Heart right ventricle (tissue), 16 donors: ENCODE data around the gene RGS19. TPM values are rescaled to one million over a fixed set of nuclear protein-coding genes. Genes with fewer than 3 reads are reported as not detected.

ENCODE experiments used
- ATAC-seq, 8 donors: fragments of 200-7000 bp; cut with Tn5 transposase; one replicate each; pipeline ENCODE4 v1.9.1; 2020; ENCODE audit warnings: mild to moderate bottlenecking in 8 of 8, moderate library complexity in 8 of 8, moderate number of reproducible peaks in 1 of 8
- DNase-seq, 2 donors: peaks; one replicate each; pipeline ENCODE4 v3.0.0-alpha.2; 2020
- H3K27ac ChIP-seq, 10 donors: fragments of 200-600 bp; sonication (generic) in 2 of 10; one replicate each; pipeline versions ENCODE4 v1.5.0 to v1.8.0; 2020 to 2022; ENCODE audit warnings: mild to moderate bottlenecking in 3 of 10
- H3K27me3 ChIP-seq, 7 donors: fragments of 200-600 bp; one replicate each; pipeline ENCODE4 v1.8.0; 2021 to 2022; ENCODE audit warnings: mild to moderate bottlenecking in 2 of 7
- H3K36me3 ChIP-seq, 9 donors: fragments of 200-600 bp; sonication (generic) in 1 of 9; one replicate each; pipeline versions ENCODE4 v1.5.0 to v1.8.0; 2020 to 2022; ENCODE audit warnings: mild to moderate bottlenecking in 2 of 9
- H3K4me1 ChIP-seq, 9 donors: fragments of 200-600 bp; sonication (generic) in 1 of 9; one replicate each; pipeline versions ENCODE4 v1.5.0 to v1.8.0; 2020 to 2022; ENCODE audit warnings: mild to moderate bottlenecking in 4 of 9
- H3K4me3 ChIP-seq, 10 donors: fragments of 200-600 bp; sonication (generic) in 2 of 10; one replicate each; pipeline versions ENCODE4 v1.5.0 to v1.8.0; 2020 to 2022; ENCODE audit warnings: mild to moderate bottlenecking in 7 of 10, moderate library complexity in 2 of 10
- H3K9me3 ChIP-seq, 11 donors: fragments of 200-600 bp in 10 of 11; sonication (generic) in 2 of 11; one replicate each; pipeline versions ENCODE4 v1.5.0 to v1.8.0; 2013 to 2022; ENCODE audit warnings: mild to moderate bottlenecking in 2 of 11, control low read depth in 1 of 11, moderate library complexity in 1 of 11
- WGBS, 2 donors: extraction: QIAGEN DNeasy Blood & Tissue Kit; methylation state at CpG; one replicate each; pipeline ENCODE4 v1.1.7; 2013; ENCODE audit warnings: inconsistent platforms in 1 of 2; 5-methylcytosine and 5-hydroxymethylcytosine counted together
- intact Hi-C, 10 donors: fragments of 100-400 bp; cut with DNase I; formaldehyde crosslinking; loops; one replicate each; pipeline versions ENCODE4 v1.11.1 to v1.14.2; 2022
- polyA plus RNA-seq, 2 donors: library from polyadenylated mRNA; stranded (reverse); fragments of 200-250 nt; gene quantifications; one replicate each; pipeline ENCODE4 v1.2.3, GENCODE V29; 2013
- total RNA-seq, 10 donors: library from RNA; stranded (reverse); fragmentation: NEBNext Ultra II Directional in 3 of 10; extraction: Animal tissue kit (Norgen Biotek cat#: 25700) in 3 of 10; gene quantifications; one replicate each; pipeline versions ENCODE4 v1.2.1 to v1.2.4, GENCODE V29; 2021 to 2023
- TF ChIP-seq, protein P1 (sequence below), 9 donors: fragments of 200-600 bp; sonication (generic) in 2 of 9; IDR thresholded peaks; one replicate each; pipeline versions ENCODE4 v1.5.0 to v1.8.0; 2021 to 2022; ENCODE audit warnings: antibody characterized with exemption in 9 of 9, mild to moderate bottlenecking in 5 of 9, moderate library complexity in 1 of 9
- donor health status: Arrhythmogenic right ventricular cardiomyopathy.
- donor health status: ischemic (EF 13 %, LVEDD 7.1; RV severe dilation, severe dysfunction).
- donor health status: healthy with polysubstance abuse.
- donor health status: DM: no; HTN: yes; CAD: no.
- donor health status: DM: no; HTN: no; CAD: no.
- donor health status: ischemic (EF 25% LVEDD 6.9; RV normal size, moderate dysfunction).
- donor health status: ischemic (EF 25% LVEDD 5.7; RV mildly dilated, moderate dysfunction).
- donor health status: healthy.
- donor health status: DM: yes; HTN: yes; CAD: no.
- donor health status: Ischemic cardiomyopathy.
- donor health status: ischemic (EF 35%, LVEDD 5.7; RV mildly dilated, moderate dysfunction).
- donor health status: nonischemic (EF 11% LVEDD 7.7; RV severe dilation, severe dysfunction).
- donor health status: DM: yes; HTN: yes; CAD: no.
- donor health status: PGD.
- donor health status: ischemic (EF 29% LVEDD 5.4; RV normal size, mild dysfunction).
- donor health status: nonischemic (EF 23%, LVEDD 6.1; RV moderate dilation, normal function).

The RGS19 gene
- total and polyA plus RNA-seq, 12 donors = 1.8 to 13.1 (median 4.0) TPM

DNA sequence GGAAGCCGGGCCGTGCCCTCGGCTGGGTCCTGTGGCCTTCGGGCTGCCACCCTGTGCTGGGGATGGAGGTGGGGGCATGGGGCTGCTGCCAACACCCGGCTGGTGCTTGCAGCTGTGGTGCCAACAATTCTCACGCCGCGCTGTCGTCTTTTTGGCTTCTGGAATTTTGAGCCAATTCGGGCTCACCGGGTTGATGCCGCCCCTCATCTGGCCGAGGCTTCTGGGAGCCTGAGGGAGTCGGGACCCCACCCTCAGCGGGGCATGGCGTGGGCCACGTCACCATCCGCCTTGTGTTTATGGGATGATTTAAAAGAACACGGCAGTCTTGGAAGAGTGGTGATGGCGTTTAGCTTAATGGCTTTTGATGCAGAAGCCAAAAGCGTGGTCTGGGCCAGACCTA is 36.7 kb upstream of the RGS19 start:
- 84 to 86% methylated on average over 21 of the region's 21 CpGs for WGBS, 2 donors
- Histone ChIP-seq H3K27ac (no peak overlapping the region), H3K4me1 (peaks cover 0 to 10% (median 0%) of the 10 kb centered on the region in 9 donors), H3K27me3 (peaks cover 0 to 7% (median 5%) of the 10 kb centered on the region in 7 donors), H3K9me3 (no peaks in the 10 kb centered on the region), H3K4me3 (no peak overlapping the region), H3K36me3 (no peaks in the 10 kb centered on the region)
- no peak for DNase-seq
- ATAC-seq = no peak
- TF ChIP-seq, protein P1, sequence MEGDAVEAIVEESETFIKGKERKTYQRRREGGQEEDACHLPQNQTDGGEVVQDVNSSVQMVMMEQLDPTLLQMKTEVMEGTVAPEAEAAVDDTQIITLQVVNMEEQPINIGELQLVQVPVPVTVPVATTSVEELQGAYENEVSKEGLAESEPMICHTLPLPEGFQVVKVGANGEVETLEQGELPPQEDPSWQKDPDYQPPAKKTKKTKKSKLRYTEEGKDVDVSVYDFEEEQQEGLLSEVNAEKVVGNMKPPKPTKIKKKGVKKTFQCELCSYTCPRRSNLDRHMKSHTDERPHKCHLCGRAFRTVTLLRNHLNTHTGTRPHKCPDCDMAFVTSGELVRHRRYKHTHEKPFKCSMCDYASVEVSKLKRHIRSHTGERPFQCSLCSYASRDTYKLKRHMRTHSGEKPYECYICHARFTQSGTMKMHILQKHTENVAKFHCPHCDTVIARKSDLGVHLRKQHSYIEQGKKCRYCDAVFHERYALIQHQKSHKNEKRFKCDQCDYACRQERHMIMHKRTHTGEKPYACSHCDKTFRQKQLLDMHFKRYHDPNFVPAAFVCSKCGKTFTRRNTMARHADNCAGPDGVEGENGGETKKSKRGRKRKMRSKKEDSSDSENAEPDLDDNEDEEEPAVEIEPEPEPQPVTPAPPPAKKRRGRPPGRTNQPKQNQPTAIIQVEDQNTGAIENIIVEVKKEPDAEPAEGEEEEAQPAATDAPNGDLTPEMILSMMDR (IDR thresholded peaks at IDR 0.05) = no peak
- intact Hi-C loops = loop anchor here in 2 of 10 donors (5.0 kb wide), 1 partner anchor 34 kb away; the partner anchor contains the start of genes LKAAEAR1 (in 2 of the 2) and OPRL1 (in 2 of the 2)

DNA sequence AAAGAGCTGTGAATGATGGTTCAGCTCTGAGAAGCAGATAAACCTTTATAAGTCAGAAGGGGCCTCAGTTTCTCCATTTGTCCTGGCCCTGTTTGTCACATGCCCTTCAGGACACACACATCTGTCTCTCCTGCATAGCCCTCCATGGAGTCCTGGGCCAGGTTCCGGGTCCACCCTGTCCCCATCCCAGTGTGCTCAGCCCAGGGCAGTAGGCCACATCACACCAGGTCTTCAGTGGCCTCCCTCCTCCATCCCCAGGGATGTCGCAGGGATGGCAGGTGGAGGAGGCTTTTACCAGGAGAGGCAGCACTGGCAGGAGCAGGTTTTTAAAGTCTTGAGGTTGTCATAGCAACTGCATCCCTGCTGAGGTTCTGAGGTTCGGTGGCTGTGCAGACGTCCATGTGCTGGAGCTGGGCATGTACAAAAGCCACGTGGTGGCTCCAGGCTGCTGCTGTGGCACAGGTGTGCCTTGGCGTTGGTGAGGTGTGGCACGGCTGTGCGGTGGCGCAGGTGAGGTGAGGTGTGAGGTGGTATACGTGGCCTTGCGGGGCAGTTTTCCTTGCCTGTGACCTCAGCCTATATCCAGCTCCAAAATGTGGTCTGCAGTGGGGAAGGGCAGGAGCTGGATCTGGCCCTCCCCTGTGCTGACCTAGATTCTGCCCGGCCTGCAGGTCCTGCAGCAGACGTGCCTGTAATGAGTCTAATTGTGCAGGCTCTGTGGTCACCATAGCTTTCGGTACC is 36.0 kb upstream of the RGS19 start:
- Histone ChIP-seq H3K4me1 (peaks cover 0 to 6% (median 0%) of the 10 kb centered on the region in 9 donors), H3K4me3 (no peak overlapping the region), H3K9me3 (no peaks in the 10 kb centered on the region), H3K36me3 (no peaks in the 10 kb centered on the region), H3K27ac (no peak overlapping the region), H3K27me3 (peaks cover 0 to 3% (median 0%) of the 10 kb centered on the region in 7 donors)
- TF ChIP-seq, protein P1 (IDR thresholded peaks at IDR 0.05) = no peak
- ATAC-seq (no peak), DNase-seq (no peak)
- intact Hi-C loops = loop anchor here in 2 of 10 donors (5.0 kb wide), 1 partner anchor 33 kb away; the partner anchor contains the start of genes LKAAEAR1 (in 2 of the 2) and OPRL1 (in 2 of the 2)
- 73 to 77% methylated on average over 14 of the region's 14 CpGs for WGBS, 2 donors

DNA sequence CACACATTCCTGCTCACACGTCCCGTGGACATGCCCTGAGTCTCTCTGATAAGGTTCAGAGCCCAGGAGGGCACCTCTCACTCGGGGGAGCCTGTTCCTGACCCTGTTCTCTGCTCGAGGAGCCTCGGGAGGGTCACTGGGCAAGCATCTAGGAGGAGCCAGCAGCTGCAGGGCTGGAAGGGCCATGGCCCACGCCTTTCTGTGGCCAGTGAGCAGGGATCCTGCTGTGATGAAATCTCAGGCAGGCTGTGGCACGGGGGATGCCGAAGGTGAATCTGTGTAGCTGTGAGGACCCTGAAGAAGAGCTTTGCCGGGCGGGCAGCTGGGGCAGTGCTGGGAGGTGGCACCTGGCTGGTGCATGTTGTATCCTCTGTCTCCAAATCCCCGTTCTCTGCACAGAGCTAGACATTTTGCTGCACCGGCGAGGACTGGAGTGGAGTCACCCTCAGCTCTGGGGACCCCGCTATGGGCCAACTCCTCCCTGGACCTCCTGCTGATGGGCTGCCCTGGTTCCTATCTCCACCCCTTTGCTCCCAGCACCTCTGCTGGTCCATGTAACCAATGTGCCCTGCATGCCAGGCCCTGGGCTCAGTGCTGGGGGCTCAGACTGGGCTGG is 35.1 kb upstream of the RGS19 start:
- Histone ChIP-seq H3K27ac (no peak overlapping the region), H3K36me3 (no peaks in the 10 kb centered on the region), H3K4me1 (no peaks in the 10 kb centered on the region), H3K9me3 (no peaks in the 10 kb centered on the region), H3K4me3 (no peak overlapping the region), H3K27me3 (peaks cover 0 to 5% (median 0%) of the 10 kb centered on the region in 7 donors)
- TF ChIP-seq, protein P1 (IDR thresholded peaks at IDR 0.05) = no peak
- ATAC-seq = no peak
- DNase-seq = no peak
- intact Hi-C loops = no loop called here
- WGBS, 2 donors = 78 to 79% methylated on average over 14 of the region's 14 CpGs

DNA sequence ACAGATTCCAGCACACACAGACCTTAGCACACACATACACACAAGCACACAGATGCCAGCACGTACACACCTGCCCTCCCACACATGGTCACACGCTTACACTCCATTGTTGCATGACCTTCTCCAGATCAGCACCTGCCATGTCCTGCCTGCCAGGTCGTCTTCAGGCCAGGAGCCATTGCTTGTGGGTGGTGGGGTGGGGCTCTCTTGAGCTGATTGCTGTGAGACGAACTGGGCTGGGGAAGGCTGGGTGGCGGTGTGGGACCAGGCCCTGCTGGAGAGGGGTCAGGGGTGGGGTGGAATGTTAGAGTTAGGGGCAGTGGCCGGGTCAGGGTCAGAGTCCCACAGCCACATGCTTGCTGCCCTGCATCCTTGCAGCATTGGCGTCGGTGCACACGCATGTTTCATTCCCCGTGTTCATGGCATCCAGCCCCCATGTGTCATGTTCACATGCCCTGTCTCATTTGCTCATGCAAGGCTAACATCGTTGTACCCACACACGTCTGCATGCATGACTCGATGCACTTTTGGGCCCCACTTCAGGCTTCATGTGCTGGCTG is 34.6 kb upstream of the RGS19 start:
- intact Hi-C loops = no loop called here
- TF ChIP-seq, protein P1 (IDR thresholded peaks at IDR 0.05) = no peak
- H3K4me1 ChIP-seq = no peaks in the 10 kb centered on the region
- no peak overlapping the region for H3K27ac ChIP-seq
- 80 to 81% methylated on average over 13 of the region's 13 CpGs for WGBS, 2 donors
- no peak for DNase-seq
- H3K9me3 ChIP-seq = no peaks in the 10 kb centered on the region
- no peak overlapping the region for H3K4me3 ChIP-seq
- ATAC-seq = no peak
- peaks cover 0 to 5% (median 0%) of the 10 kb centered on the region in 7 donors for H3K27me3 ChIP-seq
- H3K36me3 ChIP-seq = no peaks in the 10 kb centered on the region
